NOMO-1 treated with DMSO at 0.1 percent for 48 hours (cell line): ENCODE data around the gene ISYNA1.

ENCODE experiments used
- DNase-seq: peaks from one replicate; lab custom pipeline; 2025; ENCODE audit not compliant: unreplicated experiment; lab: John Stamatoyannopoulos, UW

Gene ISYNA1

DNA sequence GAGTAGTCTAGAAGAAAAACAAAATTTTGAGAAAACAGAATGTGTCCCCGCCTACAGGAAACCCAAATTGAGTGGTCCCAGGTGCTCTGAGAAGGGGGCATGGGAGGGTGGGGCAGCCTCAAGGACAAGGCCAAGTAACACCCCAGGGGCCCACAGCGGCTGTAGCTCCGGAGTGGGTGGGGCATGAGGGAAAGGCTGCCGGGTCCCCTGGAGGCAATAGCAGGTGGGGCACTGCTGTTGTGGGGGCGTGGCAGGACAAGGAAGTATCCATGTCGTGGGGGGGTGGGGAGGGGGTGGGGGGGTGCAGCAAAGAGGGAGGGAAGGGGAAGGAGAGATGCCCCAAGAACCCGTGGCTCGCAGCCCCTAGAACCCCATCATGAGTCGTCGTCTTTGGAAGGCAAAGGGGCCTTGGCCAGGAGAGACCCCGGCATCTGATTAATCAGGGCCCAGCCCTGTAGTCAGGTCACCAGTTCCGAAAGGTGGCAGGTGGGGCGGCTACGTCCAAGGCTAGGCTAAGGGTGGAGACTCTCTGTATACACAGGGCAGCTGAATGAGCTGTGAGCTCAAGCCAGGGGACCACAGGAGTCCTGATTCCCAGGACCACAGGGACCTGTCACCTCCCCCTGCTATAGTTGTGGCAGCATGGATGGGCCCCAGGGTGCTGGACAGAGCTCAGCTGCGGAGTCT lies 7.5 kb upstream of the ISYNA1 start:
- no peak for DNase-seq

DNA sequence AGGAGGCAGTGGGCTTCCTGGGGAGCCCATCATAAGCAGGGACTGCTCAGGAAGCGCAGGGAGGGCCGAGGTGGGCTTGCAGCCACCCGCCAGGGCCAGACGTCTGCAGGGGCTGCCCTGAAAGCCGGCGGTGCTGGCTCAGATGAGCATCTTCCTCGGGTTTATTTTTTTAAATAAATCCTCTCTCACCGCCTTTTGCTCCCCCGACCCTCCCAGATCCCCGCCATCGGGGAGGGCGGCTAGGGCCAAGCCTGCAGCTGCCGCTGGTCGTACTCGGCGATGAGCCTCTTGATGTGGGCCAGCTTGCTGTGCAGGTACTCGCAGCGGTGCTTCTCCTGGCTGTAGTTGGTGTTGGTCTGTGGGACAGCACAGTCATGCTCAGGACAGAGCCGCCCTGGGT lies 6.6 kb upstream of the ISYNA1 start:
- no peak for DNase-seq

DNA sequence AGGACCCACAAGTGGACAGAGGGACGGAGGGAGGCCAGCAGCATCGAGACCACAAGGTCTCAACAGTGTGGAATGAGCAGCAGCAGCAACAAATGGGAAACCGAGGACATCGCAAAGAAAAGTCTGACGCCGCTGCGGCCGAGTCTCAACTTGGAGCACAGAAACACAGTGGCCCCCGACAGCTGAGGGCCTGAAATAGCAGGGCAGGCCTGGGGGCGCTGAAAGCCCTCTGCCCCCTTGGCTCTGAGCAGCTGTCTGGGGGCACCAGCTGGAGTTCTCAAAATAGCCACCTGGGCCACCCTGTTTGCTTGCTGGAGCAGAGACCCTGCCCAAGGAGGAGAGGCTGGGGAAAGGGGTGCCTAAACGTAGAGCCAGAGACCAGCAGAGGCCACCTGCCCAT lies 5.9 kb upstream of the ISYNA1 start:
- no peak for DNase-seq

DNA sequence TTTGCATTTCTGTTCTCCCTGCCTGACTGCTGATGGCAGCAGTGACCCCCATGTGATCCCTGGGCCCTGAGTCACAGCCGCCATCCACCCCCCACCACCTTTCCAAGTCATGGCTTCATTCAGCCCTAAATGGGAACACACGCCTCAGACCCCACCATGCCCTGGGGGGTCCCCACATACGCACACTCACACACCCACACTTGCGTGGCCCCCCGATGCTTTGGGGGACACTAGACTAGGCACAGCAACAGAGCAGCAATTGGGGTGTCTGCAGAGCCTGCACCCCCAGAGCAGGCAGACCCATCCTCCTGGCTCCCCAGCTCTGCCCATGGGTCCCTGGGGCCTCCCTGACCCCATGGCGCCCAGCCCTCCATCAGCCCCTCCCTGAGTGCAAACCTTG lies 5.5 kb upstream of the ISYNA1 start:
- no peak for DNase-seq

DNA sequence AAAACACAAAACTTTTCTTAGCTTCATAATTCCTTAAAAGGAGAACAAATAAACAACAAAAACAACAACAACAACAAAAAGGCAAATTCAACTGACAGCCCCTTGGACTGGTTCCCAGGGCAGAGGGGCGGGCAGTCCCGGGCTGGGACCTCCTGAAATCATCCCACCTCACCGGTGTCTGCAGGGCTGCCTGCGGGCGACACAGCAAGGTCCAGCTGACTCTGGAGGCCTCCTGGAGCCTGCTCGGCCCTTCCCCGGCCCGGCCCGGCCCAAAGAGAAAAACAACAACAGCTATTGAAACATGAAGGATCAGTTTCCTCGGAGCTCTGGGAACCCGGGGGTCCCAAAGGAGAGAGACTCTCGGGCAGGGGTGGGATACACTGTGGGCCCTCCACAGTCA lies 5.0 kb upstream of the ISYNA1 start:
- DNase-seq, result no peak

DNA sequence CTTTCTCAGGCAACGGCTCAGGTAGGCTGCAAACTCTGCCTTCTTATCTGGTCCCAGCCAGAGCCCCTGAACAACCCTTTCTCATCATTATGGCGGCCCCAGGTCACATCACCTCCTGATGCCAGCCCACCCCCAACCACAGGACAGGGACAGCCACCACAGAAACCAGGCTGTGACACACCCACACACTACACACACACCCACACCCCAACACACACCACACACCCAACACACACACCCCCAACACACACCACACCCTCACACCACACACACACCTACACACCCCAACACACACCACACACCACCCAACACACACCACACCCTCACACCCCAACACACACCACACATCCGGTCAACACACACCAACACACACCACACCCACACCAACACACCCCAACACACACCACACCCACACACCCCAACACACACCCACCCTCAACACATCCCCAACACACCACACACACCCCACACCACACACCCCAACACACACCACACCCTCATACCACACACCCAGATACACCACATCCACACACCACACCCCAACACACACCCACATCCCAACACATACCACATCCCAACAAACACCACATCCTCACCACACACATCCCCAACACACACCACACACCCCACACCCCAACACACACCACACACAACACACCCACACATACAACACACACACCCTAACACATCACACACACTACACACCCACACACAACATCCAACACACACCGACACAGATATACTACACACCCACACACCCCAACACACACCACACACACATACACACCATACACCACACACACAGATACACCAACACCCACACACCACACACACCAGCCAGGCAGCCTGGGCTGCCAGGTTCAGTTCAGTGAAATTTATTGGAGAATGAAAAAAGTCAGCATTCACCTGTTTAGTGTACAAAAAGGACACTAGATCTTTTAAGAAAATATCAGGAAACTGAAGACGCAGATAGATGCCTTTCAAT lies 4.2 kb upstream of the ISYNA1 start:
- DNase-seq, result no peak

DNA sequence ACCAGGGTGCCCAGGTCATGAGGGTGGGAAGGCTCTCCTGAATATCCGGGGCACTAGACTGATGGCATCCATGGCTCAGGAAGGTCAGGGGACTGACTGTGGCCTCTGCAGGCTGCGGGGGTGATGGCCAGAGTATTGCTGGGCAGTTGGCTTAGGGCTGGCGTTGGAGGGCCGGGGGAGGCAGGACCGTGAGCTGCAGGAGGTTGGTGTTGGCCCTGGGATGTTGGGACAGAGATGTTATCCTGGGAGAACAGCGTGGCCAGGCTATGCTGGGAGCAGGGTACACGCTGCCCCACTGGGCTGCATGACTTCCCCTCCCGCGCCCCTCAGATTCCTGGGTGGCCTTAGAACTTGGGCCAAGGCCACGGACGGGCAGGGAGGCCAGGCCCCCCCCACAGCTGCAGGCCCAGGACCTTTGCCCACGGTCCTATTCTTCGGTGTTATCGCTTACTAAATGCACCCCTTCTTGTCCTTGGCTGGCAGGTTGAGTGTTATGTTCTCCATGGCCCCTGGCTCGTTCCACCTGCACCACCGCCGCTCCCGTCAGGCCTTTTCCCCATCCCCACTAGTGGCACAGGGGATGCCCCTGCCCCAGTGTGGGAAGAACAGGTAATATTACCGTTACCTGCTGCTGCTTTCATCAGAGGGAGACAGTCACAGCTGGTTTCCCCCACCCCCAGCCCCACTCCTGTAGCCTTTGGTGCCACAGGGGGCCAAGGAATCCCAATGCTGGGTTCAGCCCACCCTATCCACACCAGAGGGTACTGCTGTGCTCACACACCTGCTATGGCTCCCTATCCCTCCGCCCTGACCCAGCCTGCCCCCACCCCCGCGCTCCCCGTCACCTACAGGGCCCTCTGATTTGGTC lies 3.2 kb upstream of the ISYNA1 start:
- no peak for DNase-seq

DNA sequence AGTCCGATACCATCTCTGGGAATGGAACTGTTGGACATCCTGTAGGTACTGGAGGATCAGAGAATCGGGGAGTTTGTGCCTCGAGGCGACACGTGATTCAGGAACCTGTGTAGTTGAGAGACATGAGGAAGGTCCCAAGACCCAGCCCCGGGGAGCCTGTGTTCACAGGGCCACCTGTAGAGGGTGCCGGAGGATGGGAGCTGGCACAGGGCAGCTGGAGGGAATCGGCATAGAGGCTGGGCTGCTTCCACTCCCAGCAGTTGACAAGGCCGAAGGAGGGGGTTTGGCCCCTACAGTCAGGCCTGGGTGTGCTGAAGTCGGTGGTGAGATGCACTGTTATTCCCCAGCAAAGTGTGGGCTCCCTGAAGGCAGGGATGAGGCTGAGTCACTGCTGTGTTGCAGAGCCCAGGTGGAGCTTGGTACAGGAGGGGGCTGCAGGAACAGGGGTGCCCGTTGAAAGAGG lies 2.5 kb upstream of the ISYNA1 start:
- DNase-seq, result no peak

DNA sequence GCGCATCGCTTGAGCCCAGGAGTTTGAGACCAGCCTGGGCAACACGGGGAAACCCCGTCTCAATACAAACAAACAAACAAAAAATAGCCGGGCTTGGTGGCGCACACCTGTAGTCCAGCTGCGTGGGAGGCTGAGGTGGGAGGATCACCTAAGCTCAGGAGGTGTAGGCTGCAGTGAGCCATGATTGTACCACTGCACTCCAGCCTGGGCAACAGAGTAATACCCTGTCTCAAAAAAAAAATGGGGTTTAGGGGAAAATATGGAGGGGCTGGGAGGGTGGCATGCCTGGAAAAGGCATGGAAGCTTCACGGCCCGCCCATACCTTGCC lies 1.9 kb upstream of the ISYNA1 start:
- DNase-seq, result no peak

DNA sequence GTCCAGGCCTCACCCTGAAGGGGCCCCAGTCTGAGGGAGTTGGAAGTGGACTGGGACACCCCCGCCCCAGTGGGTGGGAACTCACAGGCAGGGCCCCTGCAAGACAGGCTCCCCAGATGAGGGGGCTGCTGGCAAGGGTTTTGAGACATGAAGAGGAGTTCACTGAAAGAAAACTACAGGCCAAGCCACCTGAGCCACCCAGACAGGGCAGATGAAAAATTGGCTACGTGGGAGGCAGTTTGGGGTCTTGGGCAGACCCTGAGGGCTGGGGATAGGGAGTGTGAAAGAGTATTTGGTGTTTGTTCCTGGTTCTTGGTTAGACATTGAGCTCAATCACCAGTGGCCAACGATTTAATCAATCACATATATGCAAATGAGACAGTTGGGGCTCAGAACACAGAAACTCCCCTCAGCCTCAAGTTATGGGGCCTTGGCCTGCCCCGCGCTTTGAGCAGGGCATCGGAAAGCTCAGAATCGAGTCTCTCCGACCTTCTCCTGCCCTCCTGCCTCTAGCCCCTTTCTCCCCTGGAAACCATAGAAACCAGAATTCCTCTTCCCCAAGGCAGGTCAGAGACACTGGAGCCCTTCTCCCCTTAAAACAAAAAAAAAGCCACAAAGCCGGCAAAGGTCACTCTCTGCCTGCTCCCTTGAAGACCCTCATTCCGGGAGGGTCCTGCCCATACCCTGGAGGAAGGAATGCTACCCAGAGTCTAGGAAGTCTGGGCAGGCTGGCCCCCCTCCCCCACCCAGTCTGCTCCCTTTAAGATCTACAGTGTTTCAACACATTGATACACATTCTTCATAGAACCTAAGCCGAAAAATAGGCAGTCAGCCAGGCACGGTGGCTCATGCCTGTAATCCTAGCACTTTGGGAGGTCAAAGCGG lies 1.3 kb upstream of the ISYNA1 start:
- DNase-seq, result peak; percentile 6

DNA sequence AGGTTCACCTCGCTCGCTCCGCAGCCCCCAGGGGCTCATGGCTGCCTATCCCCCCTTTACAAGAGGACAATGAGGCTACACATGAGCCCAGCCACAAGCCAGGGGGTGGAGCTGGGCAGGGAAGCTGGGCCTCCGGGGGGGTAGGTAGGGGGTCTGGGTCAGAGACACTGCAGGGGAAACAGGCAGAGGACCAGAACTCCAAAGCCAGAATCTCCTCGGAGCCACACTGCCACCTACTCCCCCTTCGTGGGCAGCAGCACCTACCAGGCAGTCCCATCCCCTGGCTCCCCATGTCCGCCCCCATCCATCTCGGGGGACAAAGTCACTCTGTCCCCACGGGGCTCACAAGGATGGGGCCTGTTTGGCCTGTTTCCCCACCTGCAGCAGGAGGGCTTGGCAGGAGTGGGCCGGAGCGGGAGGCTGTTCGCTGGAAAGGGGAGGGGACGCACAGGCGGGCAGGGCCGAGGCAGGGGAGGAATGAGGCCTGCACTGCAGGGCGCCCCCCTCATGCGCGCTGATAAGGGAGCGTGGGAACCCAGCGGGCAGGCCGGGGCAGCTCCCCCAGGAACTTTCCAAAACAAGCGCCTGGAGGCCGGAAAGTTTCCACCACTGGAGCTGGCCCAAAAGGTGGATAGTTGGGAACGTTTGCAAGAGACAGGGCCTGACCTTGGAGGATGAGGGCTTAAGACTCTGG lies 545 bp upstream of the ISYNA1 start:
- DNase-seq, result no peak

DNA sequence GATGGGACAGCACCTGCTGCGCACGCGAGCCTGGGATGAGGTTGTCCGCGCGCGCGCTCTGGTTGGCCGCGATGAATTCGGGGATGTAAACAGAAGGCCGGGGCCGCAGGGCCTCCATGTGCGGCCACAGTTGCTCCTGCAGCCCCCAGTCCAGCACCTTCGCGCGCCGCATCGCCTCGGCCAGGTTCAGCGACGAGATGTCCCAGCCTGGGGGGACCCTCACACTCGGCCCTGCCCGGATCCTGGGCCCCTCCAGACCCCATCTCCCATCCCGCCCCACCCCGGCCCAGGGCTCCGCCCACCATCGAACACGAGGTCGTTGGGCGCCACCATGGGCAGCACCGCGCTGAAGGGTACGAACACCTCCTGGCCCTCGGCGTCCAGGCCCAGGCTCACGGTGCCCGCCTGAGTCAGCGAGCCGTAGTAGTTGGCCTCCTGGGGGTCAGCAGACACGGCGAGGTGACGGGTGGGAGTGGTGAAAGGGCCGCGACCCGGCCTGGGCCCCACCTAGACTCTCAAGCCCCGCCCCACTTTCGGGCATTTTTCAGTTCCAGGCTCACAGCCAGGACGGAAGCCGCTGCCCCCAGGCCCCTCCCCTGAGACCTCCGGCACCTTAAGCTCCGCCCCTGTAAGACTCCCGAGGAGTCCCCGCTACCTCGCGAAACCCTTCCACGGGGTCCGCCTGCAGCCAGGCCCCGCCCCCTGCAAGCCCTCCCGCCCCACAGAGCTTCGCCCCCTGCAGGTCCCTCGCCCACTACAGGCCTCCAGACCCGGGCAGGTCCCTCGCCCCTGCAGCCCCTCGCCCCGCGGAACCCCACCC lies 1.1 kb downstream of the ISYNA1 start:
- peak; percentile 54 for DNase-seq

DNA sequence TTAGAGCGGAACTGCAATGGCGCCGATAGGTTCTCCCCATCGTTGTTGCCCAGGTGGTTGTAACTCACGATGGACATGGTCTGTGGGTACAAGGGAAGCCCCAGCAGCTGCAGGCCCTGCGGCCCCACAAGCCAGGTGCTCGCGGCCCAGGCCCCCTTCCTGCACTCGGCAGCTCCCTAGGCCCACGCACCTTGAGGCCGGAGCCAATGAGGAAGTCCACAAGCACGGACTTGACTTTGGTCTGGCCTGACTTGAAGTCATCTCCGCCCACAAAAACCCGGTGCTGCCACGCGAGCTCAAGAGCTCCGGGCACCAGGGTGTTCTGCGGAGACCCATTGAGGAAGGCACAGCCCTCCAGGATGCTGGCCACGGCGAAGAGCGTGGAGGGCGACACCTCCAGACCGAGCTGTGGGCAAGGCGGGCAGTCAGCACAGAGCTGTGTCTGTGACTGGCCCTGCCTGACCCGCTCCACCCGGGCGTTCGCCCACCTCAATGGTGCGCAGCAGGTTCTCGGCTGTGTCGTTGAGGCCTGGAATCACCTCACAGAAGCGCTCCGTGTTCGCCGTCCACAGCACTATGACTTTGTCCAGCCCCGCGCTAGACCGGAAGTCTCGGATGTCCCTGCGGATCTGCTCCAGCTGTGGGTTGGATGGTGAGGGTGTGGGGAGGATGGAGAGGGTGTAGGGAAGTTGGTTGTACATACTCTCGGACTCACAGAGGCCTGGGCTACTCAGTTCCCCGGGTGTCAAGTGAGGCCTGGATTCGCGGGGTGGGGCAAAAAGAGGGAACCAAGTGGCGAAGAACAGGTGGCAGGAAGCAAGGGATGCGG lies 1.9 kb downstream of the ISYNA1 start:
- DNase-seq, result no peak

DNA sequence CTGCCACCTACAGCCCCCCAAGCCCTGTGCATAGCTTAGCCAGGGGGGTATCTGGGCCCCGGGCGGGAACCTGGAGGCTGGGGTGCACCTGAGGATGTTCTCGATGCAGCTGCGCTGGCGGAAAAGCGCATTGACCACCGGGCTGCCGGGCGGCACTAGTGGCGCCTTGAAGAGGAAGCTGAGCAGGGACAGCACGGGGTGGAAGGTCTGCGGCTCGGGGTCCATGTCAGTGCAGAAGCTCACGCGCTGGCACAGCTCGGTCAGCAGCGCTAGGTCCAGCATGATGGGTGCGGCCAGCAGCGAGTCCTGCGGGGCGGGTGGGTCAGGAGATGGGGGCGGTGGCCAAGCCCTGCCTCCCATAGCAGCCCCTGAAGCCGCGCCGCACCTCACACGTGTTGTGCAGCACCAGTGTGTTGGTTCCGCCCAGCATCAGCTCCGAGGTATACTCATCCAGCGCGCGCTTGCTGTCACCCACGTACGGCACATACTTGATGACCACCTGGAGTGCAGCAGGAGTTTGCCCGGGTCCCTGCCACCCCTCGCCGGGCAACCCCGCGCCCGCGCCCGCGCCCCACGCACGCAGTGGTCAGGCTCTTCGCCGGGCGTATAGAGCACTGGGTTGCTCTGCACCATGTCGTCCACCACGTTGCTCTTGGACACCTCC lies 2.6 kb downstream of the ISYNA1 start:
- no peak for DNase-seq

DNA sequence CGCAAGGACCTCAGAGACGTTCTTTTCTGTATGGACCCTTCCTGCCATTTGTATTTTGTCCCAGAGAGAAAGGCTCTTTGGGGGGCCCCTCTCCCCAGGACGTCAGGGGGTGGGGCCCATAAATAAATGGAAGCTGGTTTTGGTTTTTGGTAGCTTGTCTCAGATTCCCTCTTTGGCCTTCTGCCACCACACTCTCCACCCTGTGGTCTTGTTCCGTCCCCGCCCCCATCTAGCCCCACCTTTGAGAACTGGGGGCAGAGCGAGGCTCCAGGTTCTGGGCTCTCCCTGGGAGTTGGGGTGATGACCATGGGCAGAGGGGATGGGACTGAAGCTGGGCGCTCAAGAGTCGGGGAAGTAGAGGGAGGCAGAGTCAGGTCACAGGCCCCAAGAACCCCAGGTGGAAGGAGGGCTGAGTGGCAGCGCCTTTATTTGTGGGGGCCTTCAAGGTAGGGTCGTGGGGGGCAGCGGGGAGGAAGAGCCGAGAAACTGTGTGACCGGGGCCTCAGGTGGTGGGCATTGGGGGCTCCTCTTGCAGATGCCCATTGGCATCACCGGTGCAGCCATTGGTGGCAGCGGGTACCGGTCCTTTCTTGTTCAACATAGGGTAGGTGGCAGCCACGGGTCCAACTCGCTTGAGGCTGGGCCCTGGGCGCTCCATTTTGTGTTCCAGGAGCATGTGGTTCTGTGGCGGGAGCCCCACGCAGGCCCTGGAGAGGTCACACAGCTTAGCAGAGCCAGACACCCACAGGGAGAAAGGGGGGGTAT lies 3.3 kb downstream of the ISYNA1 start:
- DNase-seq, result no peak

DNA sequence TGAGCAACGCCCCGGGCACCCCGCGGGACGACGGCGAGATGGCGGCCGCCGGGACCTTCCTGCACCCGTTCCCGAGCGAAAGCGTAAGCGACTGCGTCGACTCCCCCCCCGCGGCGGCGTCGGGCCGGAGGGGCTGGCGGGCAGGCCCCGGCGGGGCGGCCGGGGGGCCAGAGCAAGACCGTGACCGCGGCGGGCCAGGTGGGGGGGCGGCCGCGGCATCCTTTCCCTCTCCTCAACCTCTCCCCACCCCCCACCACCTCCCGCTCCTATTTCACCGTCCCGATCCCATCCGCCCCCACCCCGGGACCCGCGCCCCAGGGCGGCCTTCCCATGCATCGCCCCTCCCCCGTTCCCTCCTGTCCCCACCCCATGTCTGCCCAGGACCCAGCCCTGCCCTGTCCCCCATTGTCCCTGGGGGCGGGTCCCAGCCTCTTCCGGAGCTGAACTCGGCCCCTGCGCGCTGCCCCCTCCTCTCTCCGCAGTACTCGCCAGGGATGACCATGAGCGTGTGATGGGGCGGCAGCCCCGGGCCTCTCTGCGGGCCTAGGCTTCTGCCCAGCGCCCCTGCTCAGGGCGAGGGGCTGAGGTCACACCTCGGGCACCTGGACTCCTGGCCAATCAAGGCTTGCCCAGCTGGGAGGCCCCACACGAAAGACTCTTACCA lies 4.1 kb downstream of the ISYNA1 start:
- DNase-seq, result no peak
